GM23338 (cell line): ENCODE data around the gene CHST6. TPM values are rescaled to one million over a fixed set of nuclear protein-coding genes. Genes with fewer than 3 reads are reported as not detected.

Experiments used
- ATAC-seq: fragments of 200-7000 bp; cut with Tn5 transposase; 3 replicates; pipeline ENCODE4 v1.9.1; 2020
- DNase-seq: peaks from one replicate; pipeline ENCODE4 v3.0.0-alpha.2; 2015; ENCODE audit warnings: low spot score
- H2AFZ ChIP-seq: fragments of 200-600 bp; sonication (generic); 2 replicates; pipeline ENCODE4 v1.8.0; 2016; ENCODE audit warnings: antibody characterized with exemption, mild to moderate bottlenecking, moderate library complexity
- H3F3A ChIP-seq: fragments of 200-600 bp; sonication (generic); replicated peaks from 2 replicates; pipeline ENCODE4 v1.8.0; 2017; ENCODE audit warnings: antibody characterized with exemption, mixed run types, low read depth
- H3K27ac ChIP-seq: fragments of 200-600 bp; sonication (generic); 2 replicates; pipeline ENCODE4 v1.6.1; 2016; ENCODE audit warnings: low read depth
- H3K27me3 ChIP-seq: fragments of 200-600 bp; sonication (generic); 2 replicates; pipeline ENCODE4 v1.8.0; 2016; ENCODE audit warnings: mild to moderate bottlenecking, mixed run types, moderate library complexity; ENCODE audit not compliant: insufficient read depth
- H3K36me3 ChIP-seq: fragments of 200-600 bp; sonication (generic); 2 replicates; pipeline ENCODE4 v1.8.0; 2016; ENCODE audit warnings: mild to moderate bottlenecking; ENCODE audit not compliant: insufficient read depth
- H3K4me1 ChIP-seq: fragments of 200-600 bp; sonication (generic); 2 replicates; pipeline ENCODE4 v1.8.0; 2016; ENCODE audit warnings: mild to moderate bottlenecking, moderate library complexity; ENCODE audit not compliant: insufficient read depth
- H3K4me2 ChIP-seq: fragments of 200-600 bp; sonication (generic); 2 replicates; pipeline ENCODE4 v1.7.1; 2017; ENCODE audit warnings: mixed run types
- H3K4me3 ChIP-seq: fragments of 200-600 bp; sonication (generic); 2 replicates; pipeline ENCODE4 v1.6.1; 2016; ENCODE audit warnings: mixed run types
- H3K79me2 ChIP-seq: fragments of 200-600 bp; sonication (generic); replicated peaks from 2 replicates; pipeline ENCODE4 v1.8.0; 2017; ENCODE audit warnings: mild to moderate bottlenecking; ENCODE audit not compliant: insufficient read depth
- H3K9me2 ChIP-seq: fragments of 200-600 bp; sonication (generic); 2 replicates; pipeline ENCODE4 v1.8.0; 2017; ENCODE audit not compliant: insufficient read depth
- H4K20me1 ChIP-seq: fragments of 200-600 bp; sonication (generic); replicated peaks from 2 replicates; pipeline ENCODE4 v1.8.0; 2017; ENCODE audit warnings: mild to moderate bottlenecking; ENCODE audit not compliant: insufficient read depth
- H3K27ac Mint-ChIP-seq: 2 replicates; pipeline ENCODE4 v1.8.0; 2020; ENCODE audit warnings: inconsistent platforms, mild to moderate bottlenecking, moderate library complexity, mixed read lengths
- H3K27me3 Mint-ChIP-seq: 3 replicates; pipeline ENCODE4 v1.8.0; 2022; ENCODE audit warnings: low read depth, mild to moderate bottlenecking, moderate library complexity, mixed read lengths, inconsistent platforms; ENCODE audit not compliant: insufficient read depth, poor library complexity
- H3K36me3 Mint-ChIP-seq: 3 replicates; pipeline ENCODE4 v1.8.0; 2021; ENCODE audit warnings: low read depth, mild to moderate bottlenecking, inconsistent platforms, moderate library complexity, mixed read lengths
- H3K4me1 Mint-ChIP-seq: 3 replicates; pipeline ENCODE4 v1.8.0; 2020; ENCODE audit warnings: mild to moderate bottlenecking, inconsistent platforms, mixed read lengths
- H3K4me3 Mint-ChIP-seq: 3 replicates; pipeline ENCODE4 v1.8.0; 2021; ENCODE audit warnings: moderate library complexity, mild to moderate bottlenecking, inconsistent platforms, mixed read lengths
- H3K9me3 Mint-ChIP-seq: 3 replicates; pipeline ENCODE4 v1.8.0; 2020; ENCODE audit warnings: moderate library complexity, mild to moderate bottlenecking, inconsistent platforms, mixed read lengths
- CREB1 ChIP-seq: fragments of 250-450 bp; sonication (Bioruptor Pico); IDR thresholded peaks from 2 replicates; pipeline ENCODE4 v1.5.0; 2020; ENCODE audit warnings: low read depth, mild to moderate bottlenecking, moderate library complexity
- CTCF ChIP-seq, 2 experiments: fragments of 200-600 bp in 1 of 2; sonication (generic) in 1 of 2; conservative IDR thresholded peaks; 2 replicates each; pipeline versions ENCODE4 v1.5.1 to v1.6.1; 2016 to 2017; ENCODE audit warnings: antibody characterized with exemption in 2 of 2, low read depth in 2 of 2, mild to moderate bottlenecking in 2 of 2, moderate library complexity in 1 of 2
- ETS1 ChIP-seq: IDR thresholded peaks from 2 replicates; pipeline ENCODE4 v1.6.1; 2016; ENCODE audit warnings: antibody characterized with exemption
- EZH2 ChIP-seq: fragments of 200-600 bp; sonication (generic); IDR thresholded peaks from one replicate; pipeline ENCODE4 v1.8.0; 2017; ENCODE audit warnings: antibody characterized with exemption, mild to moderate bottlenecking, low read depth; ENCODE audit not compliant: unreplicated experiment
- EZH2phosphoT487 ChIP-seq: fragments of 200-600 bp; sonication (generic); IDR thresholded peaks from one replicate; pipeline ENCODE4 v1.8.1; 2018; ENCODE audit warnings: antibody characterized with exemption; ENCODE audit not compliant: unreplicated experiment
- JUNB ChIP-seq: IDR thresholded peaks from one replicate; pipeline ENCODE4 v1.6.1; 2016; ENCODE audit warnings: antibody characterized with exemption; ENCODE audit not compliant: unreplicated experiment
- NANOG ChIP-seq: IDR thresholded peaks from 2 replicates; pipeline ENCODE4 v1.6.1; 2016; ENCODE audit warnings: antibody characterized with exemption, borderline replicate concordance
- POLR2AphosphoS5 ChIP-seq: IDR thresholded peaks from 2 replicates; pipeline ENCODE4 v1.6.1; 2016; ENCODE audit warnings: antibody characterized with exemption, low read depth
- REST ChIP-seq: IDR thresholded peaks from one replicate; pipeline ENCODE4 v1.6.1; 2018; ENCODE audit warnings: antibody characterized with exemption; ENCODE audit not compliant: unreplicated experiment
- STAT1 ChIP-seq: IDR thresholded peaks from one replicate; pipeline ENCODE4 v1.6.1; 2016; ENCODE audit warnings: antibody characterized with exemption; ENCODE audit not compliant: unreplicated experiment
- ZNF114 ChIP-seq: fragments of 250-450 bp; sonication (Bioruptor Pico); IDR thresholded peaks from 2 replicates; pipeline ENCODE4 v1.5.0; 2020; ENCODE audit warnings: mild to moderate bottlenecking, moderate library complexity
- ZNF331 ChIP-seq: fragments of 250-450 bp; sonication (Bioruptor Pico); IDR thresholded peaks from 2 replicates; pipeline ENCODE4 v1.5.0; 2020; ENCODE audit warnings: low read depth, mild to moderate bottlenecking, moderate library complexity
- ZNF462 ChIP-seq: fragments of 250-450 bp; sonication (Bioruptor Pico); IDR thresholded peaks from 2 replicates; pipeline ENCODE4 v1.5.0; 2020; ENCODE audit warnings: mild to moderate bottlenecking, moderate library complexity
- polyA plus RNA-seq: library from polyadenylated mRNA; unstranded; fragments of >200 nt; fragmentation: Nextera tagmentation; extraction: Ambion mirVana; gene quantifications from 2 replicates; pipeline ENCODE4 v1.2.1, GENCODE V29; 2016
- total RNA-seq: library from RNA; depleted of rRNA; stranded (reverse); fragments of >200 nt; shearing (Covaris generic); gene quantifications from 2 replicates; pipeline ENCODE4 v1.2.3, GENCODE V29; 2014

The CHST6 gene
- total and polyA plus RNA-seq, 2 experiments from 2014 or later: 2.7 to 22.2 TPM

DNA sequence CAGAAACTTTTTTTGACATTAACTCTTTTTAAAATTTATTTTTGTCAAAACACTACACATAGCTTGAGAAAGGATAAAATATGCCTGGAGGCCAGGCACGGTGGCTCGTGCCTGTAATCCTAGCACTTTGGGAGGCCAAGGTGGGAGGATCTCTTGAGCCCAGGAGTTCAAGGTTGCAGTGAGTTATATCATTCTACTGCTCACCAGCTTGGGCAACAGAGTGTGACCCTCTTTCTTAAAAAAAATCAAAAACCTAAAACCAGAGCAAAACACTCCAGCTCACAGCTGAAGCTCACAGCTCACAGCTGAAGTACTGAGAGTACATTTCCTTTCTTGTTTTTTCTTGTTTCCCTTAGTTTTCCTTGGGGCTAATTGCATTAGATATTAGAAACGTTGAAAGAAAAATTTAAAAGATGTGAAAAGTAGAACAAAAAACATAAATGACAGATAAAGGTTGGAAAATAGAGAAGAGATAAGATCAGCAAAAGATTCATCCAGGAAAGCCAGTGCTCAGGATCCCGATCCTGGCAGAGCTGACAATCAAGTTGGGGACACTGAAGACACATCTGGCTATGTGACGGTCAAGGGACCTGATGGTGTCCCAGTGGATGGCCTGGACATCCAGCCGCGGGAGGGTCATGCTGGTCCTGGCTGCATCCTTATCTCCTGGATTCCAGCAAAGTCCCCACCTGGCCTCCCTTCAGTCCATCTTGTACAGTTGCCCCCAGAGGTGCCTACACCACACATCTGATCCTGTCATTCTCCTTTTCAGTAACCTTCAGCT, 9.8 kb downstream of the CHST6 start:
- H3K27me3 ChIP-seq: no peaks in the 10 kb centered on the region
- H3F3A ChIP-seq: no peaks in the 10 kb centered on the region
- H3K27ac ChIP-seq: no peak overlapping the region
- Mint-ChIP-seq H3K4me3 (no peak overlapping the region), H3K4me1 (no peaks in the 10 kb centered on the region), H3K36me3 (peaks cover 15% of the 10 kb centered on the region), H3K9me3 (no peaks in the 10 kb centered on the region), H3K27me3 (peaks cover 10% of the 10 kb centered on the region), H3K27ac (no peak overlapping the region)
- H3K4me2 ChIP-seq: no peak overlapping the region
- DNase-seq (no peak), ATAC-seq (no peak)
- H3K79me2 ChIP-seq: no peaks in the 10 kb centered on the region
- no peak overlapping the region for H3K4me3 ChIP-seq
- no peak overlapping the region for H2AFZ ChIP-seq
- H3K9me2 ChIP-seq: no peaks in the 10 kb centered on the region
- TF ChIP-seq EZH2phosphoT487: no peak
- TF ChIP-seq JUNB: no peak
- no peak for TF ChIP-seq CREB1 (CRISPR knock-in tag)
- TF ChIP-seq NANOG: no peak
- no peak for TF ChIP-seq ETS1
- TF ChIP-seq EZH2: no peak
- TF ChIP-seq POLR2AphosphoS5: no peak
- TF ChIP-seq REST: no peak
- no peak for TF ChIP-seq ZNF114 (CRISPR knock-in tag)
- TF ChIP-seq CTCF (conservative IDR thresholded peaks at IDR 0.05; ENCODE audit: low read depth in 2 of 2): no peak
- TF ChIP-seq ZNF331 (CRISPR knock-in tag): no peak
- TF ChIP-seq STAT1: no peak
- TF ChIP-seq ZNF462 (CRISPR knock-in tag): no peak
- no peaks in the 10 kb centered on the region for H3K4me1 ChIP-seq
- H4K20me1 ChIP-seq: no peaks in the 10 kb centered on the region
- H3K36me3 ChIP-seq: no peaks in the 10 kb centered on the region
